Astrocyte (in vitro differentiated cells and primary cell): ENCODE data around the gene WWP2.

Experiments used
- CTCF ChIP-seq: IDR thresholded peaks from 2 replicates; pipeline ENCODE4 v1.5.1; 2011; ENCODE audit warnings: low read depth, mild to moderate bottlenecking, inconsistent platforms, low read length, moderate library complexity; ENCODE audit not compliant: insufficient read depth
- EZH2 ChIP-seq: IDR thresholded peaks from 2 replicates; pipeline ENCODE4 v1.6.1; 2012; ENCODE audit warnings: mild to moderate bottlenecking, low read length, inconsistent platforms; ENCODE audit not compliant: insufficient read depth

- no peak for TF ChIP-seq CTCF
- TF ChIP-seq EZH2 = no peak
These were observed 16.9 kb upstream of the WWP2 start for GRCh38 chr16:69745232-69745612.
